Measurements from ENCODE around the gene CHRNA4.

Gene CHRNA4

DNA sequence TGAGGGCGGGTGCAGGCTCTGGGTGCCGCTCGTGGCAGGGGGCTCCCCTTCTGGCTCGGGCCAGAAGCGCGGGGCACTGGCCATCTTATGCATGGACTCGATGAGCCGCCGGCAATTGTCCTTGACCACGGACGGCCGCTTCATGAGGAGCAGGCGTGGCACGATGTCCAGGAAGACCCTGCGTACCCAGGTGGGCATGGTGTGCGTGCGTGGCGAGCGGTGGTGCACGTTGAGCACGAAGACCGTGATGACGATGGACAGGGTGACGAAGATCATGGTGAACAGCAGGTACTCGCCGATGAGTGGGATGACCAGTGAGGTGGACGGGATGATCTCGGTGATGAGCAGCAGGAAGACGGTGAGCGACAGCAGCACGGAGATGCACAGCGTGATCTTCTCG is 11.0 kb downstream of the CHRNA4 start:
- TF ChIP-seq EZH2phosphoT487 (IDR thresholded peaks at IDR 0.05; ENCODE audit: borderline replicate concordance, low read length) = no peak
- TF ChIP-seq, protein P1, sequence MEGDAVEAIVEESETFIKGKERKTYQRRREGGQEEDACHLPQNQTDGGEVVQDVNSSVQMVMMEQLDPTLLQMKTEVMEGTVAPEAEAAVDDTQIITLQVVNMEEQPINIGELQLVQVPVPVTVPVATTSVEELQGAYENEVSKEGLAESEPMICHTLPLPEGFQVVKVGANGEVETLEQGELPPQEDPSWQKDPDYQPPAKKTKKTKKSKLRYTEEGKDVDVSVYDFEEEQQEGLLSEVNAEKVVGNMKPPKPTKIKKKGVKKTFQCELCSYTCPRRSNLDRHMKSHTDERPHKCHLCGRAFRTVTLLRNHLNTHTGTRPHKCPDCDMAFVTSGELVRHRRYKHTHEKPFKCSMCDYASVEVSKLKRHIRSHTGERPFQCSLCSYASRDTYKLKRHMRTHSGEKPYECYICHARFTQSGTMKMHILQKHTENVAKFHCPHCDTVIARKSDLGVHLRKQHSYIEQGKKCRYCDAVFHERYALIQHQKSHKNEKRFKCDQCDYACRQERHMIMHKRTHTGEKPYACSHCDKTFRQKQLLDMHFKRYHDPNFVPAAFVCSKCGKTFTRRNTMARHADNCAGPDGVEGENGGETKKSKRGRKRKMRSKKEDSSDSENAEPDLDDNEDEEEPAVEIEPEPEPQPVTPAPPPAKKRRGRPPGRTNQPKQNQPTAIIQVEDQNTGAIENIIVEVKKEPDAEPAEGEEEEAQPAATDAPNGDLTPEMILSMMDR (IDR thresholded peaks at IDR 0.05; ENCODE audit: low read depth, low read length, poor library complexity, severe bottlenecking) = no peak
- no peaks in the 10 kb centered on the region for H3K36me3 ChIP-seq (ENCODE audit: control insufficient read depth, low read length)
- H3K4me2 ChIP-seq (ENCODE audit: low read length) = no peak overlapping the region
- no peaks in the 10 kb centered on the region for H4K20me1 ChIP-seq (ENCODE audit: control insufficient read depth, insufficient read depth, low read depth, low read length)
- H3K9me3 ChIP-seq (ENCODE audit: control insufficient read depth, insufficient read depth, low read length) = peaks cover 31% of the 10 kb centered on the region; the same call in 1 of the 2 replicates
- H3K4me3 ChIP-seq (ENCODE audit: low read length) = no peak overlapping the region
- no peaks in the 10 kb centered on the region for H3K79me2 ChIP-seq (ENCODE audit: control insufficient read depth, low read length)
- no peaks in the 10 kb centered on the region for H3K9me2 ChIP-seq (replicated peaks; ENCODE audit: control insufficient read depth, low read length)
- no peaks in the 10 kb centered on the region for H3K27me3 ChIP-seq (ENCODE audit: control insufficient read depth, low read length)
- H3F3A ChIP-seq (ENCODE audit: control insufficient read depth, insufficient read depth) = no peaks in the 10 kb centered on the region
- H3K4me1 ChIP-seq (ENCODE audit: control insufficient read depth, low read length) = no peaks in the 10 kb centered on the region
- H3K27ac ChIP-seq (ENCODE audit: low read depth, low read length) = no peak overlapping the region

DNA sequence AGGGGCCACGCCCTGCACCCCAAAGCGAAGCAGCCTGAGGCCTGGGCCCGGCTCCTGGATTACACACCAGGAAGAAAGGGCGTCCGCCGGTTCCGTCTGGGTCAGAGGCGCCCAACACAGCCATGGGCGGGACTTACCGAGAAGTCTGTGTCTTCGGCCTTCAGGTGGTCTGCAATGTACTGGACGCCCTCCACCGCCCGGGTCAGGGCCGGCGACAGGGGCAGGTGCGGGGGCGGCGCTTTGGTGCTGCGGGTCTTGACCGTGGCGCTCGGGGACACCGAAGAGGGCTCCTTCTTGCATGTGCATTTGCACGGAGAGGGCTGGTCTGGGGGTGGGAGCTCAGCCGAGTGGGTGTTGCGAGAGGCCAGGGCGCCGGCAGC is 11.6 kb downstream of the CHRNA4 start:
- Histone ChIP-seq H3K27ac (ENCODE audit: low read depth, low read length) (no peak overlapping the region), H3K4me3 (ENCODE audit: low read length) (no peak overlapping the region), H3K9me2 (replicated peaks; ENCODE audit: control insufficient read depth, low read length) (no peaks in the 10 kb centered on the region), H4K20me1 (ENCODE audit: control insufficient read depth, insufficient read depth, low read depth, low read length) (no peaks in the 10 kb centered on the region), H3K36me3 (ENCODE audit: control insufficient read depth, low read length) (no peaks in the 10 kb centered on the region), H3K27me3 (ENCODE audit: control insufficient read depth, low read length) (no peaks in the 10 kb centered on the region), H3F3A (ENCODE audit: control insufficient read depth, insufficient read depth) (no peaks in the 10 kb centered on the region), H3K79me2 (ENCODE audit: control insufficient read depth, low read length) (no peaks in the 10 kb centered on the region), H3K4me2 (ENCODE audit: low read length) (no peak overlapping the region), H3K4me1 (ENCODE audit: control insufficient read depth, low read length) (no peaks in the 10 kb centered on the region), H3K9me3 (ENCODE audit: control insufficient read depth, insufficient read depth, low read length) (peaks cover 31% of the 10 kb centered on the region; the same call in 1 of the 2 replicates)
- TF ChIP-seq, protein P1 (IDR thresholded peaks at IDR 0.05; ENCODE audit: low read depth, low read length, poor library complexity, severe bottlenecking) = no peak
- no peak for TF ChIP-seq EZH2phosphoT487 (IDR thresholded peaks at IDR 0.05; ENCODE audit: borderline replicate concordance, low read length)

DNA sequence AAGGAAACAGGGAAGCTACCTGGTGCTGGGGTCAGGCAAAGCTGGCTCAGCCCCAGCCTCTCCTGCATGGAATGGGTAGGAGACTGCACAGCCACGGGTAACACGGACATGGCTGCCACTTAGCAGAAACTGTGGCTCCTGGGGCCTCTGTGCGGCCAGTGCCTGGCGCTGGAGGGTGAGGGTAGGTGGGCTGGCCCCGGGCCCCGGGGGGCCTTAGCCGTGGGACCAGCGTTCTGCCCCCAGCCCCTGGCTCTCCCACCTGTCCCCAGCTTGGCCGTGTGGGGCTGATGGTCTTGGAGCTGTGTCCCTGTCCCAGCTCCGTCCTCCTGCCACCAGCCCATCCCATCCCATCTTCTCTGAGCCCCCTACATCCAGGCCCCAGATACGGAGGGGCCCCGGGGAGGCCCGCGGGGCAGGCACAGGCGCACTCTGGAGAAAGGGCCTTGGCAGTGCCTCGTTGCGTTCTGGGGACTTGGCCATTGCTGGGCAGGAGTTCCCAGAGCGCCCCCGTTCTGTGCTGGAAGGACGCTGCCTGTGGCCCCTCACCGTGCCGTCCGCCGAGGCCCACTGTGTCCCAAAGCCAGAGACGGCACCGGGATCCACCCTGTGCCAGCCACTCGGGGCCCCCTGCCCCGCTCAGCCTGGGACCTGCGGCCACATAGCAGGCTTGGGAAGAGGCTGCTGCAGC is 12.2 kb downstream of the CHRNA4 start:
- Histone ChIP-seq H3F3A (ENCODE audit: control insufficient read depth, insufficient read depth) (no peaks in the 10 kb centered on the region), H3K4me3 (ENCODE audit: low read length) (no peak overlapping the region), H3K36me3 (ENCODE audit: control insufficient read depth, low read length) (no peaks in the 10 kb centered on the region), H3K9me3 (ENCODE audit: control insufficient read depth, insufficient read depth, low read length) (peaks cover 31% of the 10 kb centered on the region; the same call in 1 of the 2 replicates), H3K27ac (ENCODE audit: low read depth, low read length) (no peak overlapping the region), H3K79me2 (ENCODE audit: control insufficient read depth, low read length) (no peaks in the 10 kb centered on the region), H3K9me2 (replicated peaks; ENCODE audit: control insufficient read depth, low read length) (no peaks in the 10 kb centered on the region), H3K4me2 (ENCODE audit: low read length) (no peak overlapping the region), H3K4me1 (ENCODE audit: control insufficient read depth, low read length) (no peaks in the 10 kb centered on the region), H4K20me1 (ENCODE audit: control insufficient read depth, insufficient read depth, low read depth, low read length) (no peaks in the 10 kb centered on the region), H3K27me3 (ENCODE audit: control insufficient read depth, low read length) (no peaks in the 10 kb centered on the region)
- TF ChIP-seq EZH2phosphoT487 (IDR thresholded peaks at IDR 0.05; ENCODE audit: borderline replicate concordance, low read length) = no peak
- TF ChIP-seq, protein P1 (IDR thresholded peaks at IDR 0.05; ENCODE audit: low read depth, low read length, poor library complexity, severe bottlenecking) = no peak

Data from DOHH2 (cell line).